Chondrocyte (in vitro differentiated cells): ENCODE measurements around the gene SDF4. TPM values are rescaled to one million over a fixed set of nuclear protein-coding genes. Genes with fewer than 3 reads are reported as not detected.

Experiments
- DNase-seq: peaks from one replicate; pipeline ENCODE4 v3.0.0; 2021; ENCODE audit warnings: mixed read lengths, low spot score
- H3K27ac Mint-ChIP-seq: one replicate; pipeline ENCODE4 v1.8.0; 2021; ENCODE audit warnings: mild to moderate bottlenecking, moderate library complexity, mixed read lengths; ENCODE audit not compliant: unreplicated experiment
- H3K27me3 Mint-ChIP-seq: 2 replicates; pipeline ENCODE4 v1.8.0; 2021; ENCODE audit warnings: low read depth, mixed read lengths
- H3K36me3 Mint-ChIP-seq: 2 replicates; pipeline ENCODE4 v1.8.0; 2021; ENCODE audit warnings: low read depth, mixed read lengths
- H3K4me1 Mint-ChIP-seq: 2 replicates; pipeline ENCODE4 v1.8.0; 2021; ENCODE audit warnings: low read depth, mild to moderate bottlenecking, mixed read lengths
- H3K4me3 Mint-ChIP-seq: one replicate; pipeline ENCODE4 v1.8.0; 2021; ENCODE audit warnings: mild to moderate bottlenecking, moderate library complexity, mixed read lengths; ENCODE audit not compliant: unreplicated experiment
- H3K9me3 Mint-ChIP-seq: 2 replicates; pipeline ENCODE4 v1.8.0; 2021; ENCODE audit warnings: low read depth, mixed read lengths
- CTCF ChIP-seq: fragments of 200-600 bp; sonication (generic); IDR thresholded peaks from 2 replicates; pipeline ENCODE4 v1.5.0; 2021; ENCODE audit warnings: antibody characterized with exemption, mild to moderate bottlenecking, moderate library complexity
- total RNA-seq: library from RNA; stranded (reverse); gene quantifications from 3 replicates; pipeline ENCODE4 v1.2.1, GENCODE V29; 2021

SDF4 gene
- total RNA-seq, 1 donor from 2014 or later, result 164 TPM

- Mint-ChIP-seq H3K4me3 (no peak overlapping the region), H3K9me3 (no peaks in the 10 kb centered on the region), H3K4me1 (peaks cover 8% of the 10 kb centered on the region), H3K27me3 (no peaks in the 10 kb centered on the region), H3K36me3 (peaks cover 1% of the 10 kb centered on the region), H3K27ac (no peak overlapping the region)
- TF ChIP-seq CTCF, result no peak
- DNase-seq, result no peak
Measured at GRCh38 chr1:1239614-1240347, 8.0 kb upstream of the SDF4 start.

GRCh38 chr1:1239227-1239613, 7.4 kb upstream of the SDF4 start:
- peaks cover 13% of the 10 kb centered on the region for H3K4me1 Mint-ChIP-seq
- no peaks in the 10 kb centered on the region for H3K9me3 Mint-ChIP-seq
- TF ChIP-seq CTCF, result peak; percentile 16
- no peaks in the 10 kb centered on the region for H3K27me3 Mint-ChIP-seq
- peaks cover 3% of the 10 kb centered on the region for H3K36me3 Mint-ChIP-seq
- no peak overlapping the region for H3K27ac Mint-ChIP-seq
- no peak for DNase-seq
- no peak overlapping the region for H3K4me3 Mint-ChIP-seq

- no peak for DNase-seq
- Mint-ChIP-seq H3K9me3 (no peaks in the 10 kb centered on the region), H3K36me3 (peaks cover 5% of the 10 kb centered on the region), H3K4me3 (no peak overlapping the region), H3K27ac (no peak overlapping the region), H3K27me3 (no peaks in the 10 kb centered on the region), H3K4me1 (peaks cover 18% of the 10 kb centered on the region)
- no peak for TF ChIP-seq CTCF
Measured at GRCh38 chr1:1238702-1239178, 6.9 kb upstream of the SDF4 start.

GRCh38 chr1:1237874-1238701, 6.3 kb upstream of the SDF4 start:
- no peak for DNase-seq
- no peak overlapping the region for H3K4me3 Mint-ChIP-seq
- H3K36me3 Mint-ChIP-seq, result peaks cover 7% of the 10 kb centered on the region
- peaks cover 23% of the 10 kb centered on the region for H3K4me1 Mint-ChIP-seq
- no peaks in the 10 kb centered on the region for H3K27me3 Mint-ChIP-seq
- H3K9me3 Mint-ChIP-seq, result no peaks in the 10 kb centered on the region
- peak overlapping the region; percentile 8 for H3K27ac Mint-ChIP-seq
- TF ChIP-seq CTCF, result peak; percentile 17

GRCh38 chr1:1236945-1237873, 5.4 kb upstream of the SDF4 start:
- Mint-ChIP-seq H3K4me1 (peaks cover 23% of the 10 kb centered on the region), H3K27me3 (no peaks in the 10 kb centered on the region), H3K36me3 (peaks cover 7% of the 10 kb centered on the region), H3K4me3 (no peak overlapping the region), H3K9me3 (no peaks in the 10 kb centered on the region), H3K27ac (no peak overlapping the region)
- DNase-seq, result no peak
- no peak for TF ChIP-seq CTCF
